GM18909 (cell line): ENCODE results near the gene HSFX4.
"Not testable (repeated sequence)": the region's sequence is repeated elsewhere in the genome, so short reads cannot be mapped to it uniquely, and the experiment has no call there.

Source experiments
- ATAC-seq: cut with Tn5 transposase; IDR thresholded peaks from one replicate; pipeline ENCODE4 v1.9.1; 2021; ENCODE audit warnings: mild to moderate bottlenecking; ENCODE audit not compliant: unreplicated experiment, poor library complexity

Gene HSFX4

GRCh38 chrX:149929400-149929799 lies at the start of gene HSFX4:
Gene HSFX4, plus strand, starts transcription at chrX:149929573. Its CDS starts 72 bp downstream, at chrX:149929645.
- not testable (repeated sequence) for ATAC-seq

GRCh38 chrX:149881081-149881711 lies 48.2 kb upstream of the HSFX4 start, which contains the start of gene MAGEA8:
Gene MAGEA8, plus strand, starts transcription at chrX:149881183. Its CDS starts 3,090 bp downstream, at chrX:149884273.
- no peak for ATAC-seq

GRCh38 chrX:149890828-149891227 lies 38.5 kb upstream of the HSFX4 start:
- not testable (repeated sequence) for ATAC-seq

GRCh38 chrX:149898554-149898953 lies 30.8 kb upstream of the HSFX4 start:
- no peak for ATAC-seq

- peak; percentile 80 for ATAC-seq
Measured at GRCh38 chrX:149903889-149904748, 25.3 kb upstream of the HSFX4 start.

- ATAC-seq, result peak; percentile 66
Measured at GRCh38 chrX:149908308-149908707, 21.1 kb upstream of the HSFX4 start.

GRCh38 chrX:149908727-149909126 lies 20.6 kb upstream of the HSFX4 start:
- ATAC-seq, result no peak

GRCh38 chrX:149909324-149910177 lies 19.8 kb upstream of the HSFX4 start:
- ATAC-seq, result no peak

- ATAC-seq, result no peak
Measured at GRCh38 chrX:149910178-149910695, 19.1 kb upstream of the HSFX4 start.

GRCh38 chrX:149916745-149917392 lies 12.5 kb upstream of the HSFX4 start:
- peak; percentile 71 for ATAC-seq

GRCh38 chrX:149923836-149924235 lies 5.5 kb upstream of the HSFX4 start:
- not testable (repeated sequence) for ATAC-seq

GRCh38 chrX:149924434-149924833 lies 4.9 kb upstream of the HSFX4 start:
- not testable (repeated sequence) for ATAC-seq

- not testable (repeated sequence) for ATAC-seq
Measured at GRCh38 chrX:149927245-149927963, 2.0 kb upstream of the HSFX4 start.

GRCh38 chrX:149927964-149928258 lies 1.5 kb upstream of the HSFX4 start:
- not testable (repeated sequence) for ATAC-seq

GRCh38 chrX:149928635-149929034 lies 738 bp upstream of the HSFX4 start:
- not testable (repeated sequence) for ATAC-seq

GRCh38 chrX:149931355-149931754 lies 2.0 kb downstream of the HSFX4 start:
- ATAC-seq, result not testable (repeated sequence)

- ATAC-seq, result not testable (repeated sequence)
Measured at GRCh38 chrX:149932150-149932549, 2.8 kb downstream of the HSFX4 start.

GRCh38 chrX:149932970-149933369 lies 3.6 kb downstream of the HSFX4 start:
- not testable (repeated sequence) for ATAC-seq

GRCh38 chrX:149933547-149933946 lies 4.2 kb downstream of the HSFX4 start:
- ATAC-seq, result not testable (repeated sequence)
